IMR-90 (cell line): ENCODE data around the gene PRKCA.

ENCODE experiments used
- BHLHE40 ChIP-seq: fragments of 150-350 bp; IDR thresholded peaks from 2 replicates; pipeline ENCODE4 v1.6.1; 2016; ENCODE audit warnings: mild to moderate bottlenecking, low read depth, low read length
- CEBPB ChIP-seq: IDR thresholded peaks from 2 replicates; pipeline ENCODE4 v1.6.1; 2012; ENCODE audit warnings: low read depth, low read length, improper control_type of control experiment
- CHD1 ChIP-seq: IDR thresholded peaks from 2 replicates; pipeline ENCODE4 v1.6.1; 2012; ENCODE audit warnings: low read depth, low read length, improper control_type of control experiment
- CTCF ChIP-seq: conservative IDR thresholded peaks from 2 replicates; pipeline ENCODE4 v1.5.1; 2012; ENCODE audit warnings: mild to moderate bottlenecking, low read depth, low read length, improper control_type of control experiment
- FOS ChIP-seq: fragments of 150-350 bp; IDR thresholded peaks from 2 replicates; pipeline ENCODE4 v1.6.1; 2016; ENCODE audit warnings: low read depth, low read length
- MAFK ChIP-seq: IDR thresholded peaks from 2 replicates; pipeline ENCODE4 v1.6.1; 2012; ENCODE audit warnings: low read depth, low read length, improper control_type of control experiment
- MAZ ChIP-seq: IDR thresholded peaks from 2 replicates; pipeline ENCODE4 v1.6.1; 2012; ENCODE audit warnings: low read depth, mild to moderate bottlenecking, low read length, improper control_type of control experiment, moderate library complexity, borderline replicate concordance
- MXI1 ChIP-seq: IDR thresholded peaks from 2 replicates; pipeline ENCODE4 v1.6.1; 2012; ENCODE audit warnings: low read depth, mild to moderate bottlenecking, low read length, moderate library complexity, borderline replicate concordance
- POLR2A ChIP-seq: IDR thresholded peaks from 2 replicates; pipeline ENCODE4 v1.6.1; 2012; ENCODE audit warnings: mild to moderate bottlenecking, low read depth, low read length
- RAD21 ChIP-seq: IDR thresholded peaks from 2 replicates; pipeline ENCODE4 v1.6.1; 2012; ENCODE audit warnings: low read length, improper control_type of control experiment
- RFX5 ChIP-seq: IDR thresholded peaks from 2 replicates; pipeline ENCODE4 v1.8.0; 2012; ENCODE audit warnings: low read depth, mild to moderate bottlenecking, low read length, moderate library complexity
- SMC3 ChIP-seq: fragments of 150-350 bp; IDR thresholded peaks from 2 replicates; pipeline ENCODE4 v1.6.1; 2016; ENCODE audit warnings: low read depth, mild to moderate bottlenecking, antibody characterized with exemption, low read length, moderate library complexity
- USF2 ChIP-seq: fragments of 150-350 bp; IDR thresholded peaks from 2 replicates; pipeline ENCODE4 v1.6.1; 2017; ENCODE audit warnings: mild to moderate bottlenecking, antibody characterized with exemption, low read length, low read depth

- TF ChIP-seq CTCF (no peak), MXI1 (no peak), CEBPB (peak; percentile 52), RAD21 (no peak), POLR2A (no peak), RFX5 (no peak), MAFK (no peak), SMC3 (no peak), USF2 (no peak), MAZ (no peak), CHD1 (no peak), BHLHE40 (no peak), FOS (no peak)
Measured at GRCh38 chr17:66578781-66579489, 276.5 kb downstream of the PRKCA start.
